Measurements from ENCODE around the gene HTR3D. TPM values are rescaled to one million over a fixed set of nuclear protein-coding genes. Genes with fewer than 3 reads are reported as not detected.

HTR3D gene
- total and polyA plus RNA-seq, 12 donors = not detected

DNA sequence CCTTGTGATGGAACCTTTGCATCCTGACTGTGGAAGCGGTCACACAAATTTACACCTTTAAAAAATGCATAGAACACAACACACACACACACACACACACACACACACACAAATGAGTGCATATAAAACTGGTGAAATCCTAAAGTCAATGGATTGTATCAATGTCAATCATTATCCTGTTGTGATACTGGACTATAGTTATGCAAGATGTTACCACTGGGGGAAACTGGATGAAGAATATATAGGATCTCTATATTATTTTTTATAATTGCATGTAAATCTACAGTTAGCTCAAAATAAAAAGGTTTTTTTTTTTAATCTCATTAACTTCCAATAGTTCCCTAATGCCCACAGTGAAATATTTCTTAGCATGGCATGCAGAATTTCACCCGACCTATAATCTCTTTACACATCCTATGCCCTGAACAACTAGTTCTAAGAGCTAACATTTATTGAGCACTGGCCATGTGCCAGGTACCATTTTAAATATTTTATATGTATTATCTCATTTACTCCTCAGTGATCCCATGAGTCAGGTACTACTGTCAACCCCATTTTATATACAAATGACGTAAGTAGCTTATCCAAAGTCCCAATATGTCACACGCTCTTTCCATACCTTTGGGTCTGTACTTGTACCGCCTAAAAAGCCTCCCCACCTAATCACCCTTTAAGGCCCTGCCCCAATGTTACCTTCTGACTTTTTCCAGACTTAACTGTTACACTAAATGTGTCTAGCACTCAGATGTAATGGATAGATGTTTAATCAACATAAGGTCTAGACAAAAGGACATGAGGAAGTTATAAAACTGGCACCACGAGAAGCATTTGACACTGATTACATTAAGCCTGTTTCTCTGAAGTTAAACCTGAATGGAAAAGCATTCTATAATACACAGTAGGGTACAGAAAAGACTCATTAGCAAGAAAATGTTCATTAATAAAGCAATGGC, 19.3 kb upstream of the HTR3D start:
- Histone ChIP-seq H3K4me1 (replicated peaks in 1 of 2) (peaks cover 14 to 39% of the 10 kb centered on the region in 2 donors), H3K9me3 (replicated peaks in 1 of 3) (no peaks in the 10 kb centered on the region), H3K36me3 (replicated peaks in 1 of 2) (peaks cover 0 to 9% of the 10 kb centered on the region in 2 donors), H3K27me3 (no peaks in the 10 kb centered on the region), H3K4me3 (no peak overlapping the region), H3K27ac (no peak overlapping the region)
- 89 to 95% (median 92%) methylated on average over 6 of the region's 6 CpGs for WGBS, 4 donors
- DNase-seq = no peak
- intact Hi-C loops (cut with DNase I) = loop anchor here in 1 of 2 donors (10.0 kb wide), 1 partner anchor 123 kb away; the partner anchor contains the start of gene EIF2B5
- TF ChIP-seq, protein P1, sequence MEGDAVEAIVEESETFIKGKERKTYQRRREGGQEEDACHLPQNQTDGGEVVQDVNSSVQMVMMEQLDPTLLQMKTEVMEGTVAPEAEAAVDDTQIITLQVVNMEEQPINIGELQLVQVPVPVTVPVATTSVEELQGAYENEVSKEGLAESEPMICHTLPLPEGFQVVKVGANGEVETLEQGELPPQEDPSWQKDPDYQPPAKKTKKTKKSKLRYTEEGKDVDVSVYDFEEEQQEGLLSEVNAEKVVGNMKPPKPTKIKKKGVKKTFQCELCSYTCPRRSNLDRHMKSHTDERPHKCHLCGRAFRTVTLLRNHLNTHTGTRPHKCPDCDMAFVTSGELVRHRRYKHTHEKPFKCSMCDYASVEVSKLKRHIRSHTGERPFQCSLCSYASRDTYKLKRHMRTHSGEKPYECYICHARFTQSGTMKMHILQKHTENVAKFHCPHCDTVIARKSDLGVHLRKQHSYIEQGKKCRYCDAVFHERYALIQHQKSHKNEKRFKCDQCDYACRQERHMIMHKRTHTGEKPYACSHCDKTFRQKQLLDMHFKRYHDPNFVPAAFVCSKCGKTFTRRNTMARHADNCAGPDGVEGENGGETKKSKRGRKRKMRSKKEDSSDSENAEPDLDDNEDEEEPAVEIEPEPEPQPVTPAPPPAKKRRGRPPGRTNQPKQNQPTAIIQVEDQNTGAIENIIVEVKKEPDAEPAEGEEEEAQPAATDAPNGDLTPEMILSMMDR (IDR thresholded peaks at IDR 0.05) = no peak
- TF ChIP-seq POLR2A (IDR thresholded peaks at IDR 0.05) = no peak

DNA sequence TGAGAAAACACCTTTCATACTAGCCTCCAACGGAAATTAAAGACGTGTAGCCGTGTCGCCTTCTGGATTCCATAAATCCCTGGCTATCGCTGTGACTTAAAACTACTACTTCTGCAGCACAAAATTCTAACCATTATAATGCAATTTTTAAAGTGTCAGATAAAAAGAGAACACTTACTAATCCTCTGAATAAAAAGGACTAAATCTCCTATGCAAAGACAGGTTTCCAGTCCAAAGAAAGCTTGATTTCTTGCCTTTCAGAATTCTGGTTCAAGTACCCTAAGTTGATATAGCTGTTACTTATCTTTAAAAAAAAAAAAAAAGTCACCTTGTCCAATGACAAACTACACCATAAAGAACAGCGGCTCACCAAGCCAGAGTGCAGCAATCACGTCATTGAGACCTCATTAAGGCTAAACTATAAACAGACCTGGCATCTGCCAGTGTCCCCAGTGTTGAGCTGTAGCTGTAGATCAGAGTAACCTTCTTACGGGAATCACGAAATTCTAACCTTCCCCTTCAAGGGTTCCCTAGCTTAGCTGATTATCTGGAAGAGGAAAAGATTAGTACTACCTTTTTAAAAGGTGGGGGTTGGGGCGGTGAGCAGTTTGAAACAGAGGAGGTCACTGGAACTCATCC, 16.0 kb upstream of the HTR3D start:
- 64 to 77% (median 70%) methylated on average over 10 of the region's 10 CpGs for whole genome bisulfite sequencing, 4 donors
- Histone ChIP-seq H3K27me3 (no peaks in the 10 kb centered on the region), H3K27ac (peak overlapping the region in 2 of 5 donors; percentile 49 to 93), H3K36me3 (replicated peaks in 1 of 2) (peaks cover 0 to 9% of the 10 kb centered on the region in 2 donors), H3K9me3 (replicated peaks in 1 of 3) (no peaks in the 10 kb centered on the region), H3K4me3 (no peak overlapping the region), H3K4me1 (replicated peaks in 1 of 2) (peaks cover 14 to 28% of the 10 kb centered on the region in 2 donors)
- intact Hi-C loops (cut with DNase I) = loop anchor here (5.0 to 10.0 kb wide), 2 partner anchors 113 to 119 kb away; partner anchors contain the start of gene EIF2B5 (in 1 of the 2)
- peak in 4 of 7 donors; percentile 34 to 83 (median 50) for DNase-seq
- peak; percentile 25 to 54 for TF ChIP-seq POLR2A (IDR thresholded peaks at IDR 0.05)
- TF ChIP-seq, protein P1 (IDR thresholded peaks at IDR 0.05) = no peak

- peak overlapping the region in 1 of 4 donors; percentile 87 for H3K4me3 ChIP-seq
- intact Hi-C loops (cut with DNase I) = loop anchor here (5.0 to 10.0 kb wide), 2 partner anchors 114 to 119 kb away; partner anchors contain the start of gene EIF2B5 (in 1 of the 2)
These were observed 15.4 kb upstream of the HTR3D start for GRCh38 chr3:184016169-184016570.

More at GRCh38 chr3:184016169-184016570, 15.4 kb upstream of the HTR3D start:
- Histone ChIP-seq H3K27me3 (no peaks in the 10 kb centered on the region), H3K4me1 (replicated peaks in 1 of 2) (peaks cover 14 to 28% of the 10 kb centered on the region in 2 donors), H3K9me3 (replicated peaks in 1 of 3) (no peaks in the 10 kb centered on the region), H3K36me3 (replicated peaks in 1 of 2) (peaks cover 0 to 9% of the 10 kb centered on the region in 2 donors), H3K27ac (peak overlapping the region in 3 of 5 donors; percentile 49 to 93 (median 69))
- TF ChIP-seq, protein P1 (IDR thresholded peaks at IDR 0.05) = no peak
- TF ChIP-seq POLR2A (IDR thresholded peaks at IDR 0.05) = no peak
- peak in 6 of 7 donors; percentile 27 to 63 (median 42) for DNase-seq
- WGBS, 4 donors = 37 to 55% (median 41%) methylated on average over 5 of the region's 5 CpGs

Measured in adrenal gland (tissue), 12 donors.